HG03095 (cell line): ENCODE results near the gene PHF21B.

Experiments
- ATAC-seq: cut with Tn5 transposase; IDR thresholded peaks from one replicate; pipeline ENCODE4 v1.9.1; 2021; ENCODE audit warnings: moderate library complexity; ENCODE audit not compliant: unreplicated experiment

The PHF21B gene

GRCh38 chr22:44994399-44995104 lies 15.3 kb downstream of the PHF21B start:
- no peak for ATAC-seq

- no peak for ATAC-seq
Observed at GRCh38 chr22:44992166-44992565, 17.6 kb downstream of the PHF21B start.

DNA sequence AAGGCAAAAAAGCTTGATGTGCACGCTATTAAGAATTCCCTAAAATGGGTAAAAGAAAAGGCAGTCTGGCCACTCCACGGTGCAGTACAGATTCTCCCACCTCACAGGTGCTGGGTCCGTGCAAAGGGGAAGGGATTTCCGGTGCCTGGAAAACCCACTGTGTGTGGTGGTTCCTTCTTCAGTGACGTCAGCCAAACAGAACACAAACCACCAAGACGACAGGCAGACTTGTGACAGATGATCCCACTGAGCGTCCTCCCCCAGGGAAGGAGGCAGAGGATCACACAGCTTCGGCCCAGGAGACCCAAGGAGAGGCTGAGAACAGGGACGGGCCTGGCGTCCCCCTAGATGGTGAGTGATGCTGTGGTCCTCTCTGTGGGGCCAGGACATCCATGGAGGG lies 18.6 kb downstream of the PHF21B start:
- no peak for ATAC-seq

DNA sequence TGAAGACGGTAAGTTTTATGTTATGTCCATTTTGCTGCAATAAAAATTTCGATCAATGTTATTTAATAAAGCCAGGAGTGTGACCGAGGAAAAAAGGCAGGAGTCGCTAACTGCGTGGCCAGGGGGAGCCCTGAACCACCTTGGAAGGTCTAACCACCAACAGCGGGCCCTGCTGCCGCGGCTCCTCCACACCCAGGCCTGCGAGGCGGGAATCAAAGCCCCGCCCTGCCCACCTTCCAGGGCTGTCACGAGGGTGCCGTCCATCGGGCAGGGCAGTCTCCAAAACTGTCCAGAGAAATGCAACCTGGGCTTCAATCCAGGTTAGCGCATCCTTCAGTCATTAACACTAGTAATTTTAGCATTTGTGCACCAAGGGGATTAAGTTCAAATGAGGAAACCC lies 19.0 kb downstream of the PHF21B start:
- ATAC-seq, result no peak

- no peak for ATAC-seq
Observed at GRCh38 chr22:44990328-44990727, 19.5 kb downstream of the PHF21B start.

DNA sequence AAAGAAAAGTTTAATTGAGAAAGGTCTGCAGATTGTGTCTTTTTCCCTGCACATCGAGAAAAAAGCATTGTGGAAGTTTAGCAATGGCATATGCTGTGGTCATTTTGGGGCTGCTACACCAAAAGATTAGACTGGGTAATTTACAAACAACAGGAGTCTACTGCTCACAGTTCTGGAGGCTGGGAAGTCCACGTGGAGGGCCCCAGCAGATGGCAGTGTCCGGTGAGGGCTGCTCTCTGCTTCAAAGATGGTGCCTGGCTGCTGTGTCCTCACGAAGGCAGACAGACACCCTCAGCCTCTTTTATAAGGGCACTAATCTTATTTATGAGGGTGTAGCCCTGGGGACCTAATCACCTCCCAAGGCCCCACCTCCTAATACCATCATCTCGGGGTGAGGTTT lies 21.1 kb downstream of the PHF21B start:
- ATAC-seq, result no peak

GRCh38 chr22:44986926-44987325 lies 22.9 kb downstream of the PHF21B start:
- no peak for ATAC-seq

- no peak for ATAC-seq
Observed at GRCh38 chr22:44985906-44986527, 23.8 kb downstream of the PHF21B start.

DNA sequence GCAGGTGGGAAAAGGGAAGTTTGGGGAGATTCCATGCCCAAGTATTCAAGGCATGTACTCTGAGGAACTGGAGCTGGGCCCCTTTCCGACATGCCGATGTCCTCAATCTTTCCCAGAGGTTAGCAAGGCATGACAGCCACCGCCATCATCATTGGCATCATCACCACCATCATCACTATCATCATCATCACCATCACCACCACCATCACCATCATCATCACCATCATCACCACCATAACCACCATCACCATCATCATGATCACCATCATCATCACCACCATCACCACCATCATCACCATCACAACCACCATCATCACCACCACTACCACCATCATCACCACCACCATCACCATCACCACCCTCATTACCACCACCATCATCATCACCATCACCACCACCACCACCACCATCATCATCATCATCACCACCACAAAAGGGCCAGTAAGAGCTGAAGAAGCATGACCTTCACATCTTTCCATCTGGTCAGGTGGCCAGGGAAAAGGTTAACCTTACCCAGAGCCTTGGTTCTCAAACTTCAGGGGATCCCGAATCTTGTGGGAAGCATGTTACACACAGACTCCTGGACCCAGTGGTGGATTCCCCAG lies 25.8 kb downstream of the PHF21B start:
- ATAC-seq, result no peak

- no peak for ATAC-seq
Observed at GRCh38 chr22:44982445-44982844, 27.4 kb downstream of the PHF21B start.

DNA sequence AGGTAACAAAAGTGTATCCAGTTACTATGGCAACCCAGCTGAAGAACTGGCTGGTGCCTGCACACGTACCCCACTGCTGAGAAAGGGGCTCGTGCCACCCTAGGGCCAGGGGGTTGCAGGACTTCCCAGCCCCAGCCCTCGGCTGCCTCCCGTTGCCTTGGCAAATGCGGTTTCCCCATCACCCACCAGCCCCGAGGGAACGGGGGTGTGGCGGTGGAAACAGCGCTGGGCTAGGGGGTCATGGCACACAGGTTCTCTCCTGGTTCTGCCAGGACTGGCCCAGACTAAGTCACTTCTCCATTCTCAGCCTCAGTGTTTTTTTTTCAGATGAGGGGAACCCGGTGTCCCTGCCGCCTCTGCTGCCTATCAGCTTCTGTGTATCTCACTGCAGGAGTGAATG lies 27.9 kb downstream of the PHF21B start:
- ATAC-seq, result no peak

DNA sequence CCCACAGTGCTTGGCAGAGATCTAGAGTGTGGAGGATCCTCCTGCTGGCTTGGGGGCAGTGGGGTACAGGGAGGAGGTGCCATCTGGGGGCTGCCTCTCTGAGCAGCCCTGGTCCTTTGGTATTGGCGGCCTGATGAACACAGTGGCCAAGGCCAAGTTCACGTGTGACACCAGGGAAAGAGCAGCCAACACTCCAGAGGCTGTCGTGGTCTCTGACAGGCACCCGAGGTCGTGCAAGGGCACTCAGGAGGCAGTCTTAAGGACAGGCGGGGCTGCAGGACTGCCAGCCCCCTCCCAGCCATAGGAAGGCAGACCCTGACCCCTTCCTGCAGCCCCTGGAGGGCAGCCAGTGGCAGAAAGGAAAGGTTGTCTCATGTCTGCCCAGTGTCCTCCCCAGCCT lies 30.7 kb downstream of the PHF21B start:
- ATAC-seq, result no peak

DNA sequence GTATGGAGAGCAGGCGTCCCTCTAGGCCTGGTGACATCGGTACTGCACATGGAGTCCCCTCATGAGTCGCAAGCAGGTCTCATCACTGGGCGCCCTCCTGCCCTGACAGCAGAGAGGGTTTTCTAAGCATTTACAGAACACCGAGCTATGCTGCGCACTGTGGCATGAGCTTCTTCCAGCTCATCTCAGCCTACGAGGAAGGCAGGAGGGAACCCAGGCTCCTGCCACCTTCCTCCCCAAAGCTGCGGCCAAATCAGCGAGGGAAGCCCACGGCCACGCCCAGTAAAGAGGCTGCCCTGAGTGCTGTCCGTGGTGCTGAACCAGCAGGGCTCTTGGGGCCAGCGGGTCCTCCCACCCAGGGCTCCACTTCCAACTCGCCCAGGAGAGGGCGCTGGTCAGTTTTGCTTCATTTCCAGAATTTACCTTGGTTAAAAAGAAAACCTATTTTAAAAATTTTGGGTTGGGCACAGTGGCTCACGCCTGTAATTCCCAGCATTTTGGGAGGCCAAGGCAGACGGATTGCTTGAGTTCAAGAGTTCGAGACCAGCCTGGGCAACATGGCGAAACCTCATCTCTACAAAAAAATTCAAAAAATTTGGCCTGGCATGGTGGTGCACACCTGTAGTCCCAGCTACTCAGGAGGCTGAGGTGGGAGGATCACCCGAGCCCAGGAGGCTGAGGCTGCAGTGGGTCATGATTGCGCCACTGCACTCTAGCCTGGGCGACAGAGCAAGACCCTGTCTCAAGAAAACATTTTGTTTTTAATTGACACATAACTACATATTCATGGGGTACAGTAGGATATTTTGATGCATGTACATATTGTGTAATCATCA lies 34.2 kb downstream of the PHF21B start:
- no peak for ATAC-seq

GRCh38 chr22:44974454-44974853 lies 35.4 kb downstream of the PHF21B start:
- ATAC-seq, result no peak

GRCh38 chr22:44973829-44974228 lies 36.0 kb downstream of the PHF21B start:
- no peak for ATAC-seq

DNA sequence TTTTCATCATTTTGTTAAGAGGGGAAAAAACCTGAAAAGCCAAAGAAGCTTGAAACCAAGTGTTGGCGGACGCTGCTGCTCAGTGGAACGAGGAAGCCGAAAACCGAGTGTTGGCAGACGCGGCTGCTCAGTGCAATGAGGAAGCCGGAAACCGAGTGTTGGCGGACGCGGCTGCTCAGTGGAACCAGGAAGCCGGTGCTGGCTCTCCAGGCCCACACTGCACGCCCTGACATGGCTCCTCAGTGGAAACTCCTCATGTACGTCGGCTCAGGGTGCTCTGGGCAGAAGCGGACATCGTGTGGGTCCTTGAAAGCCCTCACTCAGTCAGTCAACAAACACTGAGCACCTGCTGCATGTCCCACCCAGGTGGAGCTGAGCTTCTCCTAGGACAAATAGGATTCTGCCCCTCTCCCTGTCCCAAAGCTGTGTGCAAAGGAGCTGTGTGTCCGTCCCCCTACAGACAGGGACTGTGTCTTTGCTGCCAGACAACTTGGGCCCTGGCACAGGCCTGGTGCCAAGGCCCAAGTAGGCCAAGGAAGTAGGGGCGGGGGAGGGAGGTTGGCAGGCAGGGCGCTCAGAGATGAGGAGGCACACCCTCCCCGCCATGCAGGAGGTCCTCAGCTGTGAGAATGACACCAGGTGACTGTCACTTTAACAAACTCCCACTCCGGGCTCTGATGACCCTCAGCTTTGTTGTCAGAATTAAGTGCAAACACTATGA lies 37.3 kb downstream of the PHF21B start:
- no peak for ATAC-seq

- no peak for ATAC-seq
Observed at GRCh38 chr22:44971651-44972362, 38.0 kb downstream of the PHF21B start.

- no peak for ATAC-seq
Observed at GRCh38 chr22:44970291-44970690, 39.5 kb downstream of the PHF21B start.

- ATAC-seq, result no peak
Observed at GRCh38 chr22:44969817-44970216, 40.0 kb downstream of the PHF21B start.

GRCh38 chr22:44968736-44969135 lies 41.1 kb downstream of the PHF21B start:
- ATAC-seq, result no peak
